Spinal cord (tissue), 10 donors: ENCODE data around the gene DVL2. TPM values are rescaled to one million over a fixed set of nuclear protein-coding genes. Genes with fewer than 3 reads are reported as not detected.
"Not testable (repeated sequence)": the region's sequence is repeated elsewhere in the genome, so short reads cannot be mapped to it uniquely, and the experiment has no call there.

ENCODE experiments used
- DNase-seq, 6 donors: peaks; one replicate each; pipeline versions ENCODE4 v3.0.0 to v3.0.0-alpha.2; 2013 to 2015; ENCODE audit warnings: low spot score in 6 of 6, low read depth in 4 of 6
- H3K27ac ChIP-seq: one replicate; pipeline ENCODE4 v1.5.1; 2013; ENCODE audit warnings: low read depth, low read length, control low read depth
- H3K27me3 ChIP-seq: one replicate; pipeline ENCODE4 v1.6.1; 2013; ENCODE audit warnings: low read length; ENCODE audit not compliant: control insufficient read depth, insufficient read depth
- H3K36me3 ChIP-seq: one replicate; pipeline ENCODE4 v1.6.1; 2013; ENCODE audit warnings: low read length; ENCODE audit not compliant: control insufficient read depth, insufficient read depth
- H3K4me1 ChIP-seq: one replicate; pipeline ENCODE4 v1.6.1; 2013; ENCODE audit warnings: low read length; ENCODE audit not compliant: control insufficient read depth, insufficient read depth
- H3K4me3 ChIP-seq: one replicate; pipeline ENCODE4 v1.5.1; 2013; ENCODE audit warnings: low read depth, low read length, control low read depth
- H3K9me3 ChIP-seq: one replicate; pipeline ENCODE4 v1.6.1; 2013; ENCODE audit warnings: low read length; ENCODE audit not compliant: control insufficient read depth, insufficient read depth
- WGBS: methylation state at CpG from one replicate; pipeline ENCODE4 v1.1.5; 2013; ENCODE audit warnings: missing lambda C conversion rate; ENCODE audit not compliant: insufficient coverage; 5-methylcytosine and 5-hydroxymethylcytosine counted together
- polyA plus RNA-seq, 2 donors: library from polyadenylated mRNA; unstranded; fragments of 120-200 nt; gene quantifications; one replicate each; pipeline ENCODE4 v1.2.1, GENCODE V29; 2013; ENCODE audit not compliant: insufficient read length in 2 of 2
- total RNA-seq, 2 donors: library from RNA; depleted of rRNA in 1 of 2; stranded (reverse); fragments of 120-200 nt in 1 of 2; fragments of >200 nt in 1 of 2; gene quantifications; one replicate each; pipeline versions ENCODE4 v1.2.3 to v1.2.4, GENCODE V29; 2013 to 2014
- donor health status: healthy.

Gene DVL2
- total and polyA plus RNA-seq, 4 donors: 31.7 to 59.7 (median 47.2) TPM

DNA sequence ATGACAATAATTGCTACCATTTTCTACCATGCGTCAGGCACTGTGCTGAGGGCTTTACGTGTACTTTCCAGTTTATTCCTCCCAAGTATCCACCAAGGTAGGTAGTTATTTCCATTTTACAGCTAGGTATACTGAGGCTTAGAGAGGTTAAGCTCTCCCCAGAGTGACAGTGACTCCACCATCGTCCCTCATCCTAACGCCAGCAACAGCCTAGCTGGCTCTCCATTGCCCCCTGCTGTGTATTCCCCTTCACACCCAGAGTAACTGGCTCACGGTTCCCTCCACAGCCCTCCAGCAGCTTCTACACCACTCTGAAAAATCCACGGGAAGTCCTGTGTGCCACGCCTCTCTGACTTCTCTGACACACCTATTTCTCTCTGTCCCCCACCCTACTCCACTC, 48.1 kb downstream of the DVL2 start:
- no peak for DNase-seq
- H3K4me3 ChIP-seq: no peak overlapping the region
- H3K36me3 ChIP-seq: peaks cover 36% of the 10 kb centered on the region
- no peaks in the 10 kb centered on the region for H3K9me3 ChIP-seq
- H3K27ac ChIP-seq: no peak overlapping the region
- 62% methylated on average over 5 of the region's 7 CpGs for WGBS
- no peaks in the 10 kb centered on the region for H3K27me3 ChIP-seq
- H3K4me1 ChIP-seq: peaks cover 6% of the 10 kb centered on the region

DNA sequence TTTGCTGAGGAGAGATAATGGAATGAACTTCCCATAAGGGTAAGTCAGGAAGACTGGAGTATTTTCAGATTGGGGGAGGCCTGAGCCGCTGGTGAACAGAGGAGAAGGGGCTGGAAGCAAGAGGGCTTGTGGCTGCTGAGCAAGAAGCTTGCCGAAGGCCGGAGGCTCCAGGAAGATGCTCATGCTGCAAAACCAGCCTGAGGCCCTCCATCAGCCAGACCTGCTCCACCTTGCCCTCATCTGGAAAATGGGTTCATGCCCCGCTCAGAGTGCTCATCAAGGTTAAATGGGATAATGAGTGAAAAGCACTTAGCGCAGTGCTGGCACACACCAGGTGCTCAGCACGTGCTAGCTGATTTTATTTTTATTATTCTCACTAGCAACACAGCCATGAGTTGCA, 49.7 kb downstream of the DVL2 start:
- no peak for DNase-seq
- Histone ChIP-seq H3K36me3 (peaks cover 22% of the 10 kb centered on the region), H3K27ac (no peak overlapping the region), H3K4me3 (no peak overlapping the region), H3K9me3 (no peaks in the 10 kb centered on the region), H3K4me1 (peaks cover 6% of the 10 kb centered on the region), H3K27me3 (no peaks in the 10 kb centered on the region)
- WGBS: 92% methylated on average over 2 of the region's 6 CpGs

DNA sequence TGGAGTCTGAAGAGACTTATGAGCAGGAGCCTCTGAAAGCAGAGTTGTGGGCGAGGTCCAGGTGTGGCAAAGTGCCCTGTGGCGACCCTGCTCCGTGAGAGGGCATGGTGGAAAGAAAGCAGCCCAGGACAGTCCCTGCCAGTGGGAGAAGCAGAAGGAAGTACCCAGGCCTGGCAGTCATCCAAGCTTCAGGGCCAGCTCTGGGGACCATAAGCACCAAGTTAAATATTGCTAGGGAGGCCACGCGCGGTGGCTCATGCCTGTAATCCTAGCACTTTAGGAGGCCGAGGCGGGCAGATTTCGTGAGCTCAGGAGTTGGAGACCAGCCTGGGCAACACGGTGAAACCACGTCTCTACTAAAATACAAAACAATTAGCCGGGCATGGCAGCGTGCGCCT, 50.2 kb downstream of the DVL2 start:
- WGBS: 77% methylated on average over 9 of the region's 14 CpGs

DNA sequence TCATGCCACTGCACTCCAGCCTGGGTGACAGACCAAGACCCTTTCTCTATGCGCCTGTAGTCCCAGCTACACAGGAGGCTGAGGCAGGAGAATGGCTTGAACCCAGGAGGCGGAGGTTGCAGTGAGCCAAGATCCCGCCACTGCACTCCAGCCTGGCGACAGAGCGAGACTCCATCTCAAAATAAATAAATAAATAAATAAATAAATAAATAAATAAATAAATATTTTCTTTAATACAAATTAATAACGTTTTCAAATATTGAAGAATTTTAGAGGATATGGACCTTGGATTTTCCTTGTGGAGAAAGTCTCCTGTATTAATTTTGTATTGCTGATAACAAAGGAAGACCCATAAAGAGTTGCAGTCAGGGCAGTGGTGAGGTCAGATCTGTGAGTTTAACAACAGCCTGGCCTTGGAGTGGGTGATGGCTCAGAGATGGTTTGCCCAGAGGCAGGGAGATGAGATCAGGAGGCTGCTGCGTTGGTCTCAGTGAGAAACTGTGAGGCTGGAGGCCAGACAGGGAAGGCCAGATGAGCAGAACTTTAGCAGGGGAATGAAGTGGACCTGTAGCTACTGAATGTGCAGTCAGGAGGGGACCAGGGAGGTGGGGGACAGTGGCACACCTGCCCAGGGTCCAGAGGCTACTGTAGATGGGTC, 50.8 kb downstream of the DVL2 start:
- H3K9me3 ChIP-seq: no peaks in the 10 kb centered on the region
- no peak for DNase-seq
- WGBS: 57% methylated on average over 1 of the region's 7 CpGs
- H3K27ac ChIP-seq: no peak overlapping the region
- H3K4me3 ChIP-seq: no peak overlapping the region
- peaks cover 15% of the 10 kb centered on the region for H3K36me3 ChIP-seq
- peaks cover 6% of the 10 kb centered on the region for H3K4me1 ChIP-seq
- H3K27me3 ChIP-seq: no peaks in the 10 kb centered on the region

More for the DNA sequence above, 50.2 kb downstream of the DVL2 start:
- H3K27ac ChIP-seq: no peak overlapping the region
- H3K36me3 ChIP-seq: peaks cover 17% of the 10 kb centered on the region
- peaks cover 6% of the 10 kb centered on the region for H3K4me1 ChIP-seq
- no peaks in the 10 kb centered on the region for H3K9me3 ChIP-seq
- no peak overlapping the region for H3K4me3 ChIP-seq
- no peaks in the 10 kb centered on the region for H3K27me3 ChIP-seq
- peak in 1 of 6 donors; percentile 54 for DNase-seq

DNA sequence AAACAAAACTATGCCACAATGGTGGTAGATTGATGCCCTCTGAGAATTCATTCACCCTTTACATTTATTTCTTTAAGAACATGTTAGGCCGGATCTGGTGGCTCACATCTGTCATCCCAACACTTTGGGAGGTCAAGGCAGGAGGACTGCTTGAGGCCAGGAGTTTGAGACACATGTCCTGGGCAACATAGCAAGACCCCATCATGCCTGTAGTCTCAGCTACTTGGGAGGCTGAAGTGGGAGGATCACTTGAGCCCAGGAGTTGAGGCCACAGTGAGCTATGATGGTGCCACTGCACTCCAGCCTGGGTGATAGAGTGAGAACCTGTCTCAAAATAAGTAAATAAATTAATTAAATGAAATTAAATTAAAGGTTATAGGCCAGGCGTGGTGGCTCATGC, 52.2 kb downstream of the DVL2 start:
- not testable (repeated sequence) for DNase-seq, H3K9me3 ChIP-seq, H3K4me3 ChIP-seq, H3K27me3 ChIP-seq, H3K27ac ChIP-seq
- H3K36me3 ChIP-seq: peaks cover 15% of the 10 kb centered on the region
- H3K4me1 ChIP-seq: peaks cover 20% of the 10 kb centered on the region
- 100% methylated on average over 1 of the region's 2 CpGs for WGBS

DNA sequence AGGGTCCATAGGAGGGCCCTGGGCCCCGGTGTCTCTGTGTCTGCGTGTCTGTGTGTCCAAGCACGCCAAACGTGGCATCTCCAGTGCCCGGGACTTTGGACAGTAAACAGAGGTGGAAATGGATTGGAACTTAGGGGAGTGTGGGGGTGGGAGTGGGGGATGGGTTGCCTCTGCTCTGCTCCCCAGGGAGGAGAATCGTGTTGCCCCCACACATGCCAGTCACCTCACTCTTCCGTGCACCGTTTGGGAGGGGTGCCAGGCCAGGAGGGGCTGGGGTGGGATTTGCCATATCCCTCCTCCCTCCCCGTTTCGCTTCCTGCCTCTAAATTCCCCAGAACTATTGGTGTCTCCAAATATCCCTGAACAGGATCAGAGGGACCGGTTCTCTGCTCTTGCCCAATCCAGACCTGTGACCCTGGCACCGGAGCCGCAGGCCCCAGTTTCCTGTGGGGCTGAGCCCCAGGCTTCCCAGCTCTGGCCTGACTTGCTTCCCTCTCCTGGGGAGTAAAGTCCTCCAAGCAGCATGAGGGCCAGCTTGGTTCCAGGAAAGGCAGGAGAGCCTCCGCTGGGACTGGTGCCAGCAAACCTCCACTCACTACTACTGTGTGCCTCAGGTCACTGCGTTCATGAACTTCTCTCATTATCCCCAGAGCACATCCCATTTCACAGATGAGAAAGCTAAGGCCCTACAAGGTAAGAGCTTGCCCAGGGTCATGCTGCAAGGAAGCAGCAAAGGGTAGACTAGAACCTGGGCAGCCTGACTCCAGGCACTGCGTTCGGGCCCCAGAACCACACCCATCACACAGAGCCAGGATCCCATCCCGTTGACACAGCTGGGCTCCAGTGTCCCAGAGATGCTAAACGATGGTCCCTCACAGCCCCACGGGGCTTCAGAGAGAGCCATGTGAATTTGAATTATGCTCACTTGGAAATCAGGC, 54.7 kb downstream of the DVL2 start, which contains the start of gene ASGR1:
TSS of gene ASGR1 (minus strand) at position 54 of the 938 bp plus-strand sequence. CDS start 807 bp downstream, outside the sequence.
- no peak within 1 kb of the TSS for H3K27ac ChIP-seq
- 70% methylated on average over 17 of the region's 20 CpGs for WGBS
- peak within 1 kb of the TSS; percentile 57 for H3K4me3 ChIP-seq

DNA sequence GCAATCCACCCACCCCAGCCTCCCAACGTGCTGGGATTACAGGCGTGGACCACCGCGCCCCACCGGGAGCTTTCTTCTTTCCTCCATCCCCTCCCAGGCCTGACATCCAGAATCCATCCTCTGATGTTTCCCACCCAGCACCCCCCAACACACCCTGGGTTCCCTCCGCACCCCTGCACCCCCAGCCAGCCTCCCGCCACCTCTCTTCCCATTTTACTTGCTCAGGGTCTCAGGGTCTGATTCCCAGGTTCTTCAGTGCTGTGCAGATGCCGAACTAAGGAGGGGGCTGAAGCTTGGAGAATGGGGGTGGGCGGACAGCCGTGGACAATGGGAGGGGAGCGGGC, 55.4 kb downstream of the DVL2 start:
- Histone ChIP-seq H3K27me3 (peaks cover 2% of the 10 kb centered on the region), H3K4me1 (peaks cover 30% of the 10 kb centered on the region)
- 83% methylated on average over 10 of the region's 11 CpGs for WGBS

More for the DNA sequence above, 54.7 kb downstream of the DVL2 start, which contains the start of gene ASGR1:
- no peak for DNase-seq
- H3K4me1 ChIP-seq: peaks cover 28% of the 10 kb centered on the region
- H3K9me3 ChIP-seq: no peaks in the 10 kb centered on the region
- H3K36me3 ChIP-seq: peaks cover 6% of the 10 kb centered on the region
- H3K27me3 ChIP-seq: peaks cover 2% of the 10 kb centered on the region

DNA sequence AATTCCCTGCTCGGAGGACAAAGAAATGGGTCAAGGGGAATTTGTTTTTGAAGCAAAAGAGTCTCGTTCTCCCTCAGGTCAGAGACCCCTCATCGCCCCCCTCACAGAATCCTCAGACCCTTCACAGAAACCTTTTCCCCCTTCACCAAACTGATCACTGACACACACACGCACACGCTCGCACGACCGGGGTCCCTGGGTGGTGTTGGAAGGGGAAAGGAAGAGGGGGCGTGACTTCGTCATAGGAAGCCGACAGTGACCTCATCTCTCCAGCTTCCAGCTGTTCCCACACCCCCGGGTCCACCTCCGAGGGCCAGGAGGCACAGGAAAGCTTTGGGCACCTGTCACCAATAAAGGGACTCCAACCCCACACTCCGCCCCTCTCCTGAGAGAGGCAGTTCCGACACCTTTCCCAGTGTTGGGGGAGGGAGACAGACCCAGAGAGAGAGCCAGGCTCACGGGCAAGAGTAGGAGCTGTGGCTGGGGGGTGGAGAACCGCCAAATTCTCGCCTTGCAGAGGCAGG, 56.3 kb downstream of the DVL2 start:
- 21% methylated on average over 3 of the region's 18 CpGs for WGBS
- Histone ChIP-seq H3K27me3 (peaks cover 2% of the 10 kb centered on the region), H3K27ac (peak overlapping the region; percentile 61), H3K4me1 (peaks cover 34% of the 10 kb centered on the region), H3K36me3 (peaks cover 19% of the 10 kb centered on the region), H3K9me3 (no peaks in the 10 kb centered on the region), H3K4me3 (peak overlapping the region; percentile 57)
- peak in 3 of 6 donors; percentile 26 to 88 (median 69) for DNase-seq

More for the DNA sequence above, 55.4 kb downstream of the DVL2 start:
- no peaks in the 10 kb centered on the region for H3K9me3 ChIP-seq
- H3K27ac ChIP-seq: no peak overlapping the region
- H3K36me3 ChIP-seq: peaks cover 12% of the 10 kb centered on the region
- H3K4me3 ChIP-seq: no peak overlapping the region
- no peak for DNase-seq

DNA sequence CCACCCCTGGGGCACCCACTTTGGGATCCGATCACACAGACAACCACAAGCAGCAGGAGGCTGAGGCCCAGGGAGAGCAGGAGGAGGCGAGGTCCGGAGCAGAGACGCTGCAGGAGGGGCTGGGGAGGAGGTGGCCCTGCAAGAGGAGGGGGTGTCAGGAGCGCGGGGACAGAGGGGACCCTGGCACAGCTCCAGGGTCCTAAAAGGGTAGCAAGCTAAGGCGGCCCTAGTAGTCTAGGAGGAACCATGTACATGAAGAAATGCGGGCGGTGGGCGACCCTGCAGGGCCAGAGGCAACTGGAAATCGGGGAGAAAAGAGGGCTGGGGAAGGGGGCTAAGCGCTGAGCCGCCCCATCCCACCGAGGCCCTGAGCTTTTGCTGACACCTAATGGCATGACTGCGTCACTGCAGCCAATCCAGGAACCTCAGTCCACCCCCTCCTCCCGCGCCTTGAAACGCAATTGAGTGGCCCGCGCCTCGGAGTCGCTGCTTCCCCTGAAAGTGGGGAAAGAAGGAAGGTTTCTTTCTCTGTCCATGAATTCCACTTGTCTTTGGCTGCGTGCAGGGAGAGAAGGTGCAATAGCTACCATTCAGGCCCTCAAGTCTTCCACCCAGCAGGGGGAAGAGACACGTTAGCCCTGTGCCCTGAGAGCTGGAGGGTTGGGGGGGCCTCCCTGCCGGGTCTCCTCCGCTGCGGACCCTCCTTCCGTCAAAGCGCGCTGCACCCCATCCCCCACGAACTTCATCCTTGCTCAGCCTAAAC, 56.9 kb downstream of the DVL2 start:
- H3K4me1 ChIP-seq: peaks cover 34% of the 10 kb centered on the region
- 0% methylated on average over 10 of the region's 31 CpGs for WGBS
- peaks cover 19% of the 10 kb centered on the region for H3K36me3 ChIP-seq
- no peaks in the 10 kb centered on the region for H3K9me3 ChIP-seq
- peak; percentile 73 to 98 (median 84) for DNase-seq
- H3K4me3 ChIP-seq: peak overlapping the region; percentile 57
- peak overlapping the region; percentile 61 for H3K27ac ChIP-seq
- H3K27me3 ChIP-seq: peaks cover 2% of the 10 kb centered on the region
